Karpas-422 (cell line): ENCODE results near the gene PPP4R3A. TPM values are rescaled to one million over a fixed set of nuclear protein-coding genes. Genes with fewer than 3 reads are reported as not detected.
"Not testable (repeated sequence)": the region's sequence is repeated elsewhere in the genome, so short reads cannot be mapped to it uniquely, and the experiment has no call there.

Experiments
- DNase-seq: peaks from one replicate; pipeline ENCODE4 v3.0.0-alpha.2; 2015
- H2AFZ ChIP-seq: fragments of 200-600 bp; sonication (generic); 2 replicates; pipeline ENCODE4 v1.6.1; 2014; ENCODE audit warnings: antibody characterized with exemption, low read length, mixed read lengths
- H3K27ac ChIP-seq: fragments of 200-600 bp; sonication (generic); 2 replicates; pipeline ENCODE4 v1.5.1; 2014; ENCODE audit warnings: mild to moderate bottlenecking, low read length, moderate library complexity
- H3K27me3 ChIP-seq: fragments of 200-600 bp; sonication (generic); 2 replicates; pipeline ENCODE4 v1.6.1; 2014; ENCODE audit warnings: low read length, mixed read lengths
- H3K36me3 ChIP-seq: fragments of 200-600 bp; sonication (generic); 2 replicates; pipeline ENCODE4 v1.6.1; 2014; ENCODE audit warnings: low read length, mixed read lengths; ENCODE audit not compliant: insufficient read depth
- H3K4me1 ChIP-seq: fragments of 200-600 bp; sonication (generic); 2 replicates; pipeline ENCODE4 v1.6.1; 2014; ENCODE audit warnings: mild to moderate bottlenecking, low read length, mixed read lengths
- H3K4me2 ChIP-seq: fragments of 200-600 bp; sonication (generic); 2 replicates; pipeline ENCODE4 v1.6.1; 2014; ENCODE audit warnings: low read length, low read depth, mild to moderate bottlenecking; ENCODE audit not compliant: poor library complexity, severe bottlenecking
- H3K4me3 ChIP-seq: fragments of 200-600 bp; sonication (generic); 2 replicates; pipeline ENCODE4 v1.5.1; 2014; ENCODE audit warnings: mild to moderate bottlenecking, antibody characterized with exemption, low read length, mixed read lengths
- H3K79me2 ChIP-seq: fragments of 200-600 bp; sonication (generic); 2 replicates; pipeline ENCODE4 v1.6.1; 2014; ENCODE audit warnings: mild to moderate bottlenecking, low read length, mixed read lengths
- H3K9ac ChIP-seq: fragments of 200-600 bp; sonication (generic); 2 replicates; pipeline ENCODE4 v1.6.0; 2014; ENCODE audit warnings: low read length
- H3K9me2 ChIP-seq: fragments of 200-600 bp; sonication (generic), shearing (Covaris generic); replicated peaks from 2 replicates; pipeline ENCODE4 v1.6.0; 2014; ENCODE audit warnings: mild to moderate bottlenecking, low read length, moderate library complexity; ENCODE audit not compliant: insufficient read depth
- H3K9me3 ChIP-seq: fragments of 300-700, 200-600 bp; sonication (generic); 2 replicates; pipeline ENCODE4 v1.6.1; 2014; ENCODE audit warnings: low read length, mixed read lengths
- H4K20me1 ChIP-seq: fragments of 200-600 bp; sonication (generic); 2 replicates; pipeline ENCODE4 v1.6.1; 2014; ENCODE audit warnings: mild to moderate bottlenecking, antibody characterized with exemption, low read length, low read depth; ENCODE audit not compliant: insufficient read depth
- total RNA-seq: library from RNA; depleted of rRNA; stranded (reverse); fragments of >200 nt; shearing (Covaris generic); gene quantifications from 2 replicates; pipeline ENCODE4 v1.2.3, GENCODE V29; 2014; ENCODE audit warnings: low replicate concordance

Gene PPP4R3A
- total RNA-seq, 1 experiment from 2014 or later, result 99.5 TPM

DNA sequence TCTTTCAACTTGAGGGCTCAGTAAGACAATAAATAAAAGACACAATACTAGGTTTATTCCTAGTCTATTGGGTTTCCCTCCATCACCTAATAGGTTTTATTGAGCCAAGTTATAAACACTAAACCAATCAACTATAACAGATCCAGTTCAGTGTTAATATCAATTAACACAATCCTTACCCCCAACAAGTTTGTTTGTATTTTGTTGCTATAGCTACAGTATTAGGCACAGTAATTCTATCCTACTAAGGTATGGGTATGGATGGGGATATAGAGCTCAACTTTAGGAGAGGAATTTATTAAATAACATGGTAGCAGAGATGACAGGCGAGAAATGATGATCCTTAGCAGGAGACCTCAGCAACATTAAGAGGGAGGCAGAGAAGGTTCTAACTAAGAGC lies 13.3 kb downstream of the PPP4R3A start:
- H4K20me1 ChIP-seq, result peaks cover 56% of the 10 kb centered on the region
- no peak overlapping the region for H2AFZ ChIP-seq
- H3K9ac ChIP-seq, result peak overlapping the region; percentile 33; the same call in 1 of the 2 replicates
- peaks cover 96% of the 10 kb centered on the region for H3K79me2 ChIP-seq
- H3K27ac ChIP-seq, result peak overlapping the region; percentile 85
- peak overlapping the region; percentile 48; the same call in 1 of the 2 replicates for H3K4me3 ChIP-seq
- H3K27me3 ChIP-seq, result no peaks in the 10 kb centered on the region
- DNase-seq, result peak; percentile 40
- H3K4me1 ChIP-seq, result peaks cover 64% of the 10 kb centered on the region
- peaks cover 8% of the 10 kb centered on the region; the same call in 1 of the 2 replicates for H3K36me3 ChIP-seq
- no peaks in the 10 kb centered on the region for H3K9me2 ChIP-seq
- no peaks in the 10 kb centered on the region for H3K9me3 ChIP-seq
- peak overlapping the region; percentile 75 for H3K4me2 ChIP-seq

DNA sequence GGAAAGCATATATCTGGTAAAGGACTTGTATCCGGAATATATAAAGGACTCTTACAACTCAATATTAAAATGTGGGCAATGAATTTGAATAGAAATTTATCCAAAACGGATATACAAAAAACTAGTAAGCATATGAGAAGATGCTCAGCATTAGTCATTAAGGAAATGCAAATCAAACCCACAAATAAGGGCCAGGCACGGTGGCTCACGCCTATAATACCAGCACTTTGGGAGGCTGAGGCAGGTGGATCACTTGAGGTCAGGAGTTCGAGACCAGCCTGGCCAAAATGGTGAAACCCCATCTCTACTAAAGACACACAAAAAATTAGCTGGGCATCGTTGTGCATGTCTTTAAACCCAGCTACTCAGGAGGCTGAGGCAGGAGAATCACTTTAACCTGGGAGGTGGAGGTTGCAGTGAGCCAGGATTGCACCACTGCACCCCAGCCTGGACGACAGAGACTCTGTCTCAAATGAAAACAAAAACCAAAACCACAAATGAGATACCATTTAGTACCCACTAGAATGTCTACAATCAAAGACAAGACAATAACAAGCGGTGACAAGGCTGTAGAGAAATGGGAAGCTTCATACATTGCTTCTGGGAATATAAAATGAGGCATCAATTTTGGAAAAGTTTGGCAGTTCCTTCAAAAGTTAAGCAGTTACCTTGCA lies 15.6 kb downstream of the PPP4R3A start:
- not testable (repeated sequence) for DNase-seq, H3K27me3 ChIP-seq, H3K9ac ChIP-seq, H3K9me3 ChIP-seq, H3K9me2 ChIP-seq, H2AFZ ChIP-seq
- Histone ChIP-seq H3K4me3 (peak overlapping the region; percentile 27; the same call in 1 of the 2 replicates), H3K4me2 (peak overlapping the region; percentile 75), H3K4me1 (peaks cover 51% of the 10 kb centered on the region), H3K27ac (peak overlapping the region; percentile 85), H3K79me2 (peaks cover 97% of the 10 kb centered on the region), H4K20me1 (peaks cover 38% of the 10 kb centered on the region), H3K36me3 (peaks cover 14% of the 10 kb centered on the region; the same call in 1 of the 2 replicates)

DNA sequence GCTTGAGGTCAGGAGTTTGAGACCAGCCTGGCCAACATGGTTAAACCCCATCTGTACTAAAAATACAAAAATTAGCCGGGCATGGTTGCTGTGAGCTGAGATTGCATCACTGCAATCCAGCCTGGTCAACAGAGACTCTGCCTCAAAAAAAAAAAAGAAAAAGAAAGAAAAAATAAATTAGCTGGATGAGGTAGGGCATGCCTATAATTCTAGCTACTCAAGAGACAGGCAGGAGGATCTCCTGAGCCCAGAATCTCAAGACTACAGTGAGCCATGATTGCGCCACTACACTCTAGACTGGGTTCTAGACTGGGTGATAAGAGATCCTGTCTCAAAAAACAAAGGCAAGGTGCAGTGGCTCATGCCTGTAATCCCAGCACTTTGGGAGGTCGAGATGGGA lies 16.9 kb downstream of the PPP4R3A start:
- H3K9ac ChIP-seq, result no peak overlapping the region
- peaks cover 48% of the 10 kb centered on the region for H3K4me1 ChIP-seq
- no peaks in the 10 kb centered on the region for H3K27me3 ChIP-seq
- H4K20me1 ChIP-seq, result peaks cover 42% of the 10 kb centered on the region
- H3K79me2 ChIP-seq, result peaks cover 97% of the 10 kb centered on the region
- H3K36me3 ChIP-seq, result peaks cover 24% of the 10 kb centered on the region; the same call in 1 of the 2 replicates
- no peak overlapping the region for H3K27ac ChIP-seq
- no peaks in the 10 kb centered on the region for H3K9me2 ChIP-seq
- no peak overlapping the region for H2AFZ ChIP-seq
- H3K4me3 ChIP-seq, result no peak overlapping the region
- H3K4me2 ChIP-seq, result no peak overlapping the region
- DNase-seq, result no peak
- no peaks in the 10 kb centered on the region for H3K9me3 ChIP-seq

DNA sequence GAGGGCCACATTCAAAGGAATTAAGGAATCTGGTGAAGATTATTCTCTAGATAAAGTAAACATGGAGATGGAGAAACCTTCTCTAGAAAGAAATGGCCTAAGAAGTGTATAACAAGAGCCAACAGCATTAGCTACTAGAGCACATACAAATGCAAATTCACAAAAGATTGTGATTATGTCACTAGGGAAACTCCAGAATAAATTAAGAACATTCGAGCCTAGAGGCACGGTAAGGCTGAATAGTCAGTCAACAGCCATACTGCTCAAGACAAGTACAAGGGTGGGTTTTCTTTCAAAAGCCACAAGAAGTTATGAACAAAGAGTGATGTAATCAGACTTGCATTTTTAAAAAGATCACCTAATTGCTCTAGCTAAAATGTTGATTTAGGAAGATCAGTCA lies 25.4 kb downstream of the PPP4R3A start:
- Histone ChIP-seq H3K27me3 (no peaks in the 10 kb centered on the region), H3K79me2 (peaks cover 96% of the 10 kb centered on the region), H2AFZ (no peak overlapping the region), H3K9me2 (no peaks in the 10 kb centered on the region), H3K27ac (no peak overlapping the region), H3K4me2 (no peak overlapping the region), H3K9me3 (no peaks in the 10 kb centered on the region), H3K9ac (no peak overlapping the region), H3K4me3 (no peak overlapping the region), H4K20me1 (peaks cover 23% of the 10 kb centered on the region), H3K36me3 (peaks cover 75% of the 10 kb centered on the region), H3K4me1 (peaks cover 32% of the 10 kb centered on the region)
- no peak for DNase-seq

DNA sequence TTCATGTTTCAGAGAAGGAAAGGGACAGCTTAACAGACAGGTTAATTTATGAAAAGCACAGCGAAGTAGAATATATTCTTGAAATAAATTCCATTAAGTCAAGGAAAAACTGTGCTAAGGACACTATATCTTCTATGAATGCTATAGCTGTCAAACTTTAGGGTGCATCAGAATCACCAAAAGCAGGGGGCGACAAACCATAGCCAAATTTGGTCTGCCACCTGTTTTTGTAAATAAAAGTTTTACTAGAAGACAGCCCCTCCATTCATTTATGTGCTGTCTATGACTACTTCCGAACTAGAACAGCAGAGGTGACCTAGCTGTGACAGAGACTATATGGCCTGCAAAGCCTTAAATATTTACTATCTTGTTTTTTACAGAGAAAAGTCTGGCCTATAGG lies 25.9 kb downstream of the PPP4R3A start:
- Histone ChIP-seq H3K36me3 (peaks cover 70% of the 10 kb centered on the region), H3K27me3 (no peaks in the 10 kb centered on the region), H3K27ac (no peak overlapping the region), H4K20me1 (peaks cover 26% of the 10 kb centered on the region), H3K9me2 (no peaks in the 10 kb centered on the region), H2AFZ (no peak overlapping the region), H3K4me2 (no peak overlapping the region), H3K9ac (no peak overlapping the region), H3K9me3 (no peaks in the 10 kb centered on the region), H3K4me3 (no peak overlapping the region), H3K4me1 (peaks cover 37% of the 10 kb centered on the region), H3K79me2 (peaks cover 96% of the 10 kb centered on the region)
- peak; percentile 56 for DNase-seq

DNA sequence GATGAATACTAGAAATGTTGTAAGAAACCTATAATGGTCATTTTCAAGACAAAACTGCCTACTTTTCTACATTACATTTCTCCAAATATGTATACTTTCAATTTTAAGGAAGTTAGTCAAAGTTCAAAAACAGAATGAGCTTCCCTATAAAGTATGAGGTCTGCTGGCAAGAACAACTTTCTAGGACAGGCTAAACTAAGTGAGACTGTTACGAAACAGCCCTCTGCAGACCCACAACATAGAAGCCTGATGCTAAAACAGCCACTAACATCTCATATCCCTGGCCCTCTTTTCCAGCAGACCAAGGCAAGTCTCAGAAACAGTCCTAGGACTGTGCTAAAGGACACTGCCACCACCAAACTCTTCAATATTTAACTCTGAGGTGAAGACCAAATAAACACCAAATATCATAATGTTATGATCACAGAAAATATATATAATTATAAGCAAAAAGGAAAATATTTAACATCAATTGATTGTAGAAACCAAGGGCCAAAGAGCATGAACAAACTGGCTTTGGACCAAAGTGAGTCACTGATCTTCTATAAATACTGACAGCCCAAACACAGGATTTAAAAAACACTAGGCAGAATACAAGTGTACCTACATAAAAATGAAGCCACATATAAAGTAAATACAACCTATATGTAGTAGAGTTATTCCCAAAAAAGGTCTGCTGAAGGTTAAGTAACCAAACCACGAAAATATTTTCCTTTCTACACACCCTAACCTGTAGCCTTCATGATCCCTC lies 27.7 kb downstream of the PPP4R3A start:
- Histone ChIP-seq H3K9ac (no peak overlapping the region), H4K20me1 (peaks cover 33% of the 10 kb centered on the region), H3K27me3 (no peaks in the 10 kb centered on the region), H3K4me1 (peaks cover 55% of the 10 kb centered on the region), H3K9me3 (no peaks in the 10 kb centered on the region), H3K9me2 (no peaks in the 10 kb centered on the region), H3K4me2 (no peak overlapping the region), H3K4me3 (no peak overlapping the region), H2AFZ (no peak overlapping the region), H3K36me3 (peaks cover 76% of the 10 kb centered on the region), H3K79me2 (peaks cover 97% of the 10 kb centered on the region), H3K27ac (no peak overlapping the region)
- DNase-seq, result no peak

DNA sequence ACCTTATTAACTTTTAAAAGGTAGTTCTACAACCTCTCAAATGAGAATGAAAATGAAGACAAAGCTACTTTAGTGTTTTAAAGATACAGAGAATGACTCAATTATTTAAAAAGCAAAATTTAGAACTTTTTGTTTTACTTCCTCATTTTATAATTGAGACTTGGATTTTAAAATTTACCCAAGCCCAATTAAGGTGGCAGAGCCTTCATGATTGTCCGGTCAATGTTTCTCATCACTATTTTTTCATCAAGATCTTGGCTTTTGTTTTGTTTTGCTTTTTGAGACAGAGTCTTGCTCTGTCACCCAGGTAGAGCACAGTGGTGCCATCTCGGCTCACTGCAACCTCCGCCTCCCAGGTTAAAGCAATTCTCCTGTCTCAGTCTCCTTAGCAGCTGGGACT lies 32.7 kb downstream of the PPP4R3A start:
- Histone ChIP-seq H3K4me3 (no peak overlapping the region), H3K27ac (peak overlapping the region; percentile 48), H3K9me3 (no peaks in the 10 kb centered on the region), H3K4me2 (peak overlapping the region; percentile 27), H4K20me1 (peaks cover 29% of the 10 kb centered on the region), H3K36me3 (peaks cover 81% of the 10 kb centered on the region), H3K9me2 (no peaks in the 10 kb centered on the region), H3K9ac (no peak overlapping the region), H2AFZ (no peak overlapping the region), H3K79me2 (peaks cover 91% of the 10 kb centered on the region), H3K27me3 (no peaks in the 10 kb centered on the region), H3K4me1 (peaks cover 55% of the 10 kb centered on the region)
- no peak for DNase-seq

DNA sequence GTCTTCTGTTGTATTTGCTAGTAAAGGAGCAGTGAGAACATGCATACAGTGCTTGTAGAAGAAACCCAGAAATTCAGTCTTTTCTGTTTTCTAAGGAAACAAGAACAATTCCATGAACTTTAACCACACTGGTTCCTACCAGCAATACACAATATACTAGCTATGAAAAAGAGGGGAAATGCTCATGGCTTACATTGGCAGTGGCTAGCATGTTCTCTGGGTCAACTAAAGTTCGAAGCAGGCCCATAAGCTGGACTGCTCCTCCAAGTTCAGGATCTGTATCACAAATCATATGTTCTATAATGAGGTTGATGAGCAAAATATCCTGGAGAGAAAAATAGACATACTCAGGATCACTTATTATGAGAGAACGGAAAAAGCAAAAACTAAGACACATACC lies 37.1 kb downstream of the PPP4R3A start:
- H3K4me2 ChIP-seq, result no peak overlapping the region
- H2AFZ ChIP-seq, result no peak overlapping the region
- H3K27ac ChIP-seq, result no peak overlapping the region
- peaks cover 64% of the 10 kb centered on the region for H3K79me2 ChIP-seq
- no peaks in the 10 kb centered on the region for H3K9me3 ChIP-seq
- H3K9me2 ChIP-seq, result no peaks in the 10 kb centered on the region
- H3K9ac ChIP-seq, result no peak overlapping the region
- DNase-seq, result no peak
- H3K36me3 ChIP-seq, result peaks cover 83% of the 10 kb centered on the region
- H3K4me1 ChIP-seq, result peaks cover 11% of the 10 kb centered on the region
- no peaks in the 10 kb centered on the region for H3K27me3 ChIP-seq
- H4K20me1 ChIP-seq, result peaks cover 13% of the 10 kb centered on the region
- no peak overlapping the region for H3K4me3 ChIP-seq
